B cell (primary cell): ENCODE data around the gene SH3TC1. TPM values are rescaled to one million over a fixed set of nuclear protein-coding genes. Genes with fewer than 3 reads are reported as not detected.
A peak's percentile ranks its signal among the peaks of the same experiment; 100 is the strongest.

Source experiments
- ATAC-seq: fragments of 200-7000 bp; cut with Tn5 transposase; one replicate; pipeline ENCODE4 v1.10.0; 2021; ENCODE audit warnings: low read depth, mild to moderate bottlenecking, moderate number of reproducible peaks, moderate library complexity
- CTCF ChIA-PET: fragments of 350-600 bp; sonication (Branson Sonifier 250); formaldehyde crosslinking; loops from one replicate; lab custom pipeline; 2021; ENCODE audit warnings: antibody characterized with exemption, inconsistent platforms; lab: Charles Lee
- POLR2A ChIA-PET: fragments of 350-600 bp; sonication (Branson Sonifier 250); formaldehyde crosslinking; loops from one replicate; lab custom pipeline; 2021; ENCODE audit warnings: antibody characterized with exemption; lab: Charles Lee
- DNase-seq: peaks from one replicate; pipeline ENCODE4 v3.0.0; 2013
- H2AFZ ChIP-seq: 2 replicates; pipeline ENCODE4 v1.6.1; 2012; ENCODE audit warnings: mild to moderate bottlenecking, low read depth, low read length; ENCODE audit not compliant: insufficient read depth, poor library complexity, severe bottlenecking
- H3K27ac ChIP-seq, 2 donors: 1 replicate in 1 of 2; 2 replicates in 1 of 2; pipeline ENCODE4 v1.5.1; 2012 to 2013; ENCODE audit warnings: low read length in 2 of 2, mild to moderate bottlenecking in 2 of 2, moderate library complexity in 1 of 2
- H3K27me3 ChIP-seq, 4 experiments: fragments of 200-600 bp in 1 of 4; sonication (generic) in 1 of 4; replicated peaks in 1 of 4; 1 replicate in 2 of 4; 2 replicates in 2 of 4; pipeline versions ENCODE4 v1.6.1 to v1.7.0; 2013 to 2016; ENCODE audit warnings: low read length in 3 of 4, mild to moderate bottlenecking in 2 of 4, mixed read lengths in 1 of 4, moderate library complexity in 1 of 4; ENCODE audit not compliant: insufficient read depth in 4 of 4, control insufficient read depth in 3 of 4; ENCODE audit errors: control extremely low read depth in 1 of 4
- H3K36me3 ChIP-seq, 2 experiments: replicated peaks in 1 of 2; 1 replicate in 1 of 2; 2 replicates in 1 of 2; pipeline versions ENCODE4 v1.6.1 to v1.7.1; 2013; ENCODE audit warnings: low read length in 1 of 2; ENCODE audit not compliant: insufficient read depth in 2 of 2, control insufficient read depth in 1 of 2; ENCODE audit errors: control extremely low read depth in 1 of 2, extremely low read depth in 1 of 2
- H3K4me1 ChIP-seq, 2 donors: fragments of 200-600 bp in 1 of 2; sonication (generic) in 1 of 2; 1 replicate in 1 of 2; 2 replicates in 1 of 2; pipeline versions ENCODE4 v1.5.1 to v1.6.1; 2013 to 2017; ENCODE audit warnings: low read length in 2 of 2; ENCODE audit not compliant: control insufficient read depth in 2 of 2, insufficient read depth in 2 of 2
- H3K4me2 ChIP-seq: replicated peaks from 2 replicates; pipeline ENCODE3; 2012; ENCODE audit warnings: mild to moderate bottlenecking, low read depth, low read length; ENCODE audit not compliant: poor library complexity, severe bottlenecking
- H3K4me3 ChIP-seq, 5 experiments: fragments of 200-600 bp in 1 of 5; sonication (generic) in 1 of 5; 1 replicate in 3 of 5; 2 replicates in 2 of 5; pipeline versions ENCODE4 v1.5.1 to v1.7.0; 2011 to 2016; ENCODE audit warnings: low read length in 4 of 5, mild to moderate bottlenecking in 4 of 5, low read depth in 2 of 5, control low read depth in 1 of 5, moderate library complexity in 1 of 5; ENCODE audit not compliant: insufficient read depth in 1 of 5; ENCODE audit errors: control extremely low read depth in 1 of 5, extremely low read depth in 1 of 5
- H3K79me2 ChIP-seq: fragments of 200-600 bp; sonication (generic); one replicate; pipeline ENCODE4 v1.6.0; 2016; ENCODE audit warnings: low read length; ENCODE audit not compliant: control insufficient read depth, insufficient read depth
- H3K9ac ChIP-seq: fragments of 200-600 bp; sonication (generic); 2 replicates; pipeline ENCODE4 v1.6.1; 2017; ENCODE audit warnings: mild to moderate bottlenecking, low read length, moderate library complexity
- H3K9me3 ChIP-seq, 3 donors: one replicate each; pipeline versions ENCODE4 v1.6.1 to v1.7.1; 2013; ENCODE audit warnings: low read length in 2 of 3; ENCODE audit not compliant: control insufficient read depth in 2 of 3, insufficient read depth in 1 of 3; ENCODE audit errors: control extremely low read depth in 1 of 3
- H4K20me1 ChIP-seq: 2 replicates; pipeline ENCODE4 v1.6.0; 2012; ENCODE audit warnings: mild to moderate bottlenecking, low read length; ENCODE audit not compliant: insufficient read depth, control insufficient read depth, poor library complexity, severe bottlenecking
- H3K27ac Mint-ChIP-seq: one replicate; pipeline ENCODE4 v1.8.0; 2021; ENCODE audit warnings: mixed read lengths
- H3K27me3 Mint-ChIP-seq: one replicate; pipeline ENCODE4 v1.8.0; 2021; ENCODE audit warnings: mixed read lengths
- H3K4me1 Mint-ChIP-seq: one replicate; pipeline ENCODE4 v1.8.0; 2021; ENCODE audit warnings: mixed read lengths
- H3K4me3 Mint-ChIP-seq: one replicate; pipeline ENCODE4 v1.8.0; 2021; ENCODE audit warnings: mixed read lengths
- H3K9me3 Mint-ChIP-seq: one replicate; pipeline ENCODE4 v1.8.0; 2022; ENCODE audit warnings: mixed read lengths; ENCODE audit not compliant: insufficient read depth
- EZH2 ChIP-seq: IDR thresholded peaks from 2 replicates; pipeline ENCODE4 v1.6.1; 2012; ENCODE audit warnings: borderline replicate concordance, low read depth, mild to moderate bottlenecking, moderate library complexity, low read length; ENCODE audit not compliant: insufficient read depth, poor library complexity, severe bottlenecking
- WGBS: methylation state at CpG from one replicate; pipeline ENCODE4 v1.1.5; 2013; ENCODE audit warnings: missing lambda C conversion rate; ENCODE audit not compliant: insufficient coverage; 5-methylcytosine and 5-hydroxymethylcytosine counted together
- intact Hi-C: fragments of 100-400 bp; cut with micrococcal nuclease; formaldehyde crosslinking; loops from one replicate; pipeline ENCODE4 v1.10.0; 2022
- polyA plus RNA-seq: library from polyadenylated mRNA; depleted of rRNA; stranded (reverse); fragments of >200 nt; gene quantifications from 2 replicates; pipeline ENCODE4 v1.2.3, GENCODE V29; 2012
- total RNA-seq, 2 donors: library from RNA; stranded (reverse); fragments of 120-200 nt in 1 of 2; gene quantifications; 1 replicate in 1 of 2; 2 replicates in 1 of 2; pipeline versions ENCODE4 v1.2.3 to v1.2.4, GENCODE V29; 2013 to 2022
- TF ChIP-seq, protein P1 (sequence below): fragments of 200-600 bp; IDR thresholded peaks from one replicate; pipeline ENCODE4 v1.8.0; 2022; ENCODE audit warnings: antibody characterized with exemption, mild to moderate bottlenecking

SH3TC1 gene
- total and polyA plus RNA-seq, 2 donors (not counting 1 experiment from before 2014, with no cell fraction given): 63.8 to 388 TPM

DNA sequence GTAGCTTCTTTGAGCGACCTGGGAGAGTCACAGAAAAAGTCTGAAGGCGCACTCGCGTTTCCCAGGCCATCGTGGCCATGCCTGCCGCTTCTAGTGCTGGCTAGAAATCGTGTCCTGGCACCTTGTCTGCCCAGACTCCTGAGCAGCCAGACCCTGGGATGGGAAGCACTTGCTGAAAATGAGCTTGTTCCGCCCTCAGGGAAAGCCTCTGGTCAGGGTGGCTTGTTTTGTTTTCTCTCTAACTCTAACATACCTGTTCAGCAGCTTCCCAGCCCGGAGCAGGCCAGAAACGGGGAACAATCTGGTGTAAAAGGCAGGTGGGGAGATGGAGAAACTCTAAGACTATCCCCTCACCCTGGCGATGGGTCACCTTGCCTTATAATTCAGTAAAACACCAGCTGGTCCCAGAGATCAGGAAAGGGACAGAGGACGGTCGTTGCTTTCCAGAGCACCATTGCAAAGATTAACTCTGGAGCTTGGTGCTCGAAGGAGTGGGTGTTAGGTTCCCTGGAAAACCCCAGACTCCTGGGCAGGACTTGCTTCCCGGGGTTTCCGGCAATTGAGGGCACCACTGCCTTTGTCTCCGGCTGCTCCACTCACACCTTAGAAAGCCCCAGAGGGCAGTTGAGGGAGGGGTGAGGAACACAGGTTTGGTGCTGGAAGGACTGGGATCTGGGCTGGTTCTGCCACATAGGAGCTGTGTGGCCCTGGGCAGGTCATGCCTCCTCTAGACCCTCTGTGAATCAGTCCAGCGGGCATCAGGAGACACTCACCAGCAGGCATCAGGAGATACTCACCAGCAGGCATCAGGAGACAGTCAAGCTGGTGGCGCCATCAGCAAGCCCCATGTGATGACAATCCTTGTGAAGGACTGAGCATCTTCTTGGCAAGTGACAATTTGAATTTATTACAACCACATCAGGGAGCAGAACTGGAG lies 4.5 kb upstream of the SH3TC1 start:
- H3K4me1 Mint-ChIP-seq: peaks cover 44% of the 10 kb centered on the region
- H3K9me3 Mint-ChIP-seq: no peaks in the 10 kb centered on the region
- TF ChIP-seq, protein P1, sequence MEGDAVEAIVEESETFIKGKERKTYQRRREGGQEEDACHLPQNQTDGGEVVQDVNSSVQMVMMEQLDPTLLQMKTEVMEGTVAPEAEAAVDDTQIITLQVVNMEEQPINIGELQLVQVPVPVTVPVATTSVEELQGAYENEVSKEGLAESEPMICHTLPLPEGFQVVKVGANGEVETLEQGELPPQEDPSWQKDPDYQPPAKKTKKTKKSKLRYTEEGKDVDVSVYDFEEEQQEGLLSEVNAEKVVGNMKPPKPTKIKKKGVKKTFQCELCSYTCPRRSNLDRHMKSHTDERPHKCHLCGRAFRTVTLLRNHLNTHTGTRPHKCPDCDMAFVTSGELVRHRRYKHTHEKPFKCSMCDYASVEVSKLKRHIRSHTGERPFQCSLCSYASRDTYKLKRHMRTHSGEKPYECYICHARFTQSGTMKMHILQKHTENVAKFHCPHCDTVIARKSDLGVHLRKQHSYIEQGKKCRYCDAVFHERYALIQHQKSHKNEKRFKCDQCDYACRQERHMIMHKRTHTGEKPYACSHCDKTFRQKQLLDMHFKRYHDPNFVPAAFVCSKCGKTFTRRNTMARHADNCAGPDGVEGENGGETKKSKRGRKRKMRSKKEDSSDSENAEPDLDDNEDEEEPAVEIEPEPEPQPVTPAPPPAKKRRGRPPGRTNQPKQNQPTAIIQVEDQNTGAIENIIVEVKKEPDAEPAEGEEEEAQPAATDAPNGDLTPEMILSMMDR: no peak
- no peak for TF ChIP-seq EZH2
- ChIA-PET POLR2A (interaction anchor here (0.6 kb wide), 1 partner anchor 27 kb away, joined by 8 read pairs; no protein-coding TSS in a partner anchor), CTCF (interaction anchor here (0.8 to 6.4 kb wide), 4 partner anchors 20 to 391 kb away, joined by 3 to 127 read pairs (median 26); partner anchors contain the start of gene ABLIM2)
- no peak overlapping the region for H3K27ac ChIP-seq
- H3K9me3 ChIP-seq: no peaks in the 10 kb centered on the region
- H3K27me3 Mint-ChIP-seq: no peaks in the 10 kb centered on the region
- H3K27ac Mint-ChIP-seq: peak overlapping the region; percentile 56
- H3K4me3 Mint-ChIP-seq: no peak overlapping the region
- H4K20me1 ChIP-seq: no peaks in the 10 kb centered on the region
- intact Hi-C loops: loop anchor here (5.0 to 10.0 kb wide), 3 partner anchors 33 to 350 kb away; partner anchors contain the start of gene AFAP1
- no peak overlapping the region for H2AFZ ChIP-seq
- DNase-seq: no peak
- H3K36me3 ChIP-seq: no peaks in the 10 kb centered on the region
- H3K4me3 ChIP-seq: no peak overlapping the region
- H3K9ac ChIP-seq: no peak overlapping the region
- H3K27me3 ChIP-seq: peaks cover 0 to 5% (median 0%) of the 10 kb centered on the region in 4 experiments
- H3K4me2 ChIP-seq: no peak overlapping the region
- H3K79me2 ChIP-seq: peaks cover 5% of the 10 kb centered on the region
- ATAC-seq: no peak
- WGBS: 89% methylated on average over 16 of the region's 19 CpGs
- H3K4me1 ChIP-seq: peaks cover 24 to 42% of the 10 kb centered on the region in 2 donors

DNA sequence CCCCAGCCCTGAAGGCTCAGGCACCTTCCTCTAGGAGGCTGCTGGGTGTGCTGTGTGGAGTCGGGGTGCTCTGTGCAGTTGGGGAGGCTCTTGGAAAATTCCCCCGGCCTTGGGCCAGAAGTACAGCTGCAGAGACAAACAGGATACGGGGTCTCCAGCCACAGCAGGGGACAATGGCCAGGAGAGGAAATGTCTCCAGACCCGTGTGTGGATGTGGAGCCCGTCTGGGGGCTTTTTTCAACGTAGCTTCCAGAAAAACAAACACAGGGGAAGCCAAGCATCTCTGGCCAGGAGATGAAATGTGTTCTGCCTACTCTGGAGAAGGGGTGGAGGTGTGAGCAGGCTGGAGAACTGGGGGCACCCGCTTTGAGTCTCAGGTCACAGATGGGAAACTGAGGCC lies 3.7 kb upstream of the SH3TC1 start:
- intact Hi-C loops: loop anchor here (10.0 kb wide), 2 partner anchors 261 to 351 kb away; partner anchors contain the start of gene AFAP1
- Histone ChIP-seq H3K27me3 (no peaks in the 10 kb centered on the region), H4K20me1 (no peaks in the 10 kb centered on the region), H3K27ac (no peak overlapping the region), H3K4me2 (no peak overlapping the region), H3K9ac (no peak overlapping the region), H3K4me1 (peaks cover 24 to 46% of the 10 kb centered on the region in 2 donors), H3K79me2 (peaks cover 14% of the 10 kb centered on the region), H3K9me3 (no peaks in the 10 kb centered on the region), H3K36me3 (no peaks in the 10 kb centered on the region), H3K4me3 (no peak overlapping the region), H2AFZ (no peak overlapping the region)
- DNase-seq: no peak
- H3K27me3 Mint-ChIP-seq: no peaks in the 10 kb centered on the region
- H3K4me1 Mint-ChIP-seq: peaks cover 47% of the 10 kb centered on the region
- TF ChIP-seq, protein P1: no peak
- TF ChIP-seq EZH2: no peak
- POLR2A ChIA-PET: interaction anchor here (0.6 kb wide), 1 partner anchor 26 kb away, joined by 8 read pairs; no protein-coding TSS in a partner anchor
- no peak overlapping the region for H3K4me3 Mint-ChIP-seq
- WGBS: 92% methylated on average over 6 of the region's 7 CpGs
- no peak for ATAC-seq
- CTCF ChIA-PET: interaction anchor here (0.9 to 6.4 kb wide), 2 partner anchors 21 to 37 kb away, joined by 4 to 127 read pairs; partner anchors contain the start of gene ABLIM2
- H3K9me3 Mint-ChIP-seq: no peaks in the 10 kb centered on the region
- peak overlapping the region; percentile 56 for H3K27ac Mint-ChIP-seq
